B cell (primary cell): Measurements from ENCODE around the gene CCR3.

ENCODE experiments used
- EZH2 ChIP-seq: IDR thresholded peaks from 2 replicates; pipeline ENCODE4 v1.6.1; 2012; ENCODE audit warnings: borderline replicate concordance, low read depth, mild to moderate bottlenecking, moderate library complexity, low read length; ENCODE audit not compliant: insufficient read depth, poor library complexity, severe bottlenecking
- TF ChIP-seq, protein P1 (sequence below): fragments of 200-600 bp; IDR thresholded peaks from one replicate; pipeline ENCODE4 v1.8.0; 2022; ENCODE audit warnings: antibody characterized with exemption, mild to moderate bottlenecking

GRCh38 chr3:46200790-46201189, 41.5 kb upstream of the CCR3 start:
- TF ChIP-seq, protein P1, sequence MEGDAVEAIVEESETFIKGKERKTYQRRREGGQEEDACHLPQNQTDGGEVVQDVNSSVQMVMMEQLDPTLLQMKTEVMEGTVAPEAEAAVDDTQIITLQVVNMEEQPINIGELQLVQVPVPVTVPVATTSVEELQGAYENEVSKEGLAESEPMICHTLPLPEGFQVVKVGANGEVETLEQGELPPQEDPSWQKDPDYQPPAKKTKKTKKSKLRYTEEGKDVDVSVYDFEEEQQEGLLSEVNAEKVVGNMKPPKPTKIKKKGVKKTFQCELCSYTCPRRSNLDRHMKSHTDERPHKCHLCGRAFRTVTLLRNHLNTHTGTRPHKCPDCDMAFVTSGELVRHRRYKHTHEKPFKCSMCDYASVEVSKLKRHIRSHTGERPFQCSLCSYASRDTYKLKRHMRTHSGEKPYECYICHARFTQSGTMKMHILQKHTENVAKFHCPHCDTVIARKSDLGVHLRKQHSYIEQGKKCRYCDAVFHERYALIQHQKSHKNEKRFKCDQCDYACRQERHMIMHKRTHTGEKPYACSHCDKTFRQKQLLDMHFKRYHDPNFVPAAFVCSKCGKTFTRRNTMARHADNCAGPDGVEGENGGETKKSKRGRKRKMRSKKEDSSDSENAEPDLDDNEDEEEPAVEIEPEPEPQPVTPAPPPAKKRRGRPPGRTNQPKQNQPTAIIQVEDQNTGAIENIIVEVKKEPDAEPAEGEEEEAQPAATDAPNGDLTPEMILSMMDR, result no peak
- TF ChIP-seq EZH2, result no peak
